PC-3 (cell line): ENCODE results near the gene HIPK2. TPM values are rescaled to one million over a fixed set of nuclear protein-coding genes. Genes with fewer than 3 reads are reported as not detected.

Experiments used
- ATAC-seq: fragments of 200-7000 bp; cut with Tn5 transposase; 2 replicates; pipeline ENCODE4 v1.9.1; 2020; ENCODE audit warnings: mild to moderate bottlenecking, moderate library complexity
- BruUV-seq: library from RNA; stranded (reverse); fragments of 400-500 nt; replicated peaks from 2 replicates; lab custom pipeline; 2021; lab: Mats Ljungman, UMichigan
- CTCF ChIA-PET: fragments of 300-600 bp; sonication (Branson Sonifier 250); formaldehyde crosslinking; loops from one replicate; lab custom pipeline; 2022; ENCODE audit warnings: antibody characterized with exemption; lab: Charles Lee
- POLR2A ChIA-PET: fragments of 300-600 bp; sonication (Branson Sonifier 250); formaldehyde crosslinking; loops from one replicate; lab custom pipeline; 2022; ENCODE audit warnings: antibody characterized with exemption; ENCODE audit not compliant: unreplicated experiment; lab: Charles Lee
- DNase-seq: peaks from one replicate; pipeline ENCODE4 v3.0.0-alpha.2; 2015
- H2AFZ ChIP-seq: fragments of 300-600 bp; sonication (generic); 2 replicates; pipeline ENCODE4 v1.6.0; 2016; ENCODE audit warnings: antibody characterized with exemption, low read length
- H3F3A ChIP-seq: fragments of 300-600 bp; sonication (generic); one replicate; pipeline ENCODE4 v1.6.0; 2017; ENCODE audit warnings: antibody characterized with exemption, low read length, control low read depth, mild to moderate bottlenecking; ENCODE audit not compliant: unreplicated experiment
- H3K27ac ChIP-seq: fragments of 300-600 bp; sonication (generic); 2 replicates; pipeline ENCODE4 v1.5.1; 2016; ENCODE audit warnings: mild to moderate bottlenecking, low read length
- H3K27me3 ChIP-seq: fragments of 300-600 bp; sonication (generic); 2 replicates; pipeline ENCODE4 v1.6.1; 2016; ENCODE audit warnings: low read length, mixed read lengths
- H3K36me3 ChIP-seq: fragments of 300-600 bp; sonication (generic); 2 replicates; pipeline ENCODE4 v1.6.1; 2016; ENCODE audit warnings: low read depth, mixed run types, low read length, mixed read lengths
- H3K4me1 ChIP-seq: fragments of 300-600 bp; sonication (generic); 2 replicates; pipeline ENCODE4 v1.5.1; 2016; ENCODE audit warnings: low read length; ENCODE audit not compliant: insufficient read depth
- H3K4me2 ChIP-seq: fragments of 300-600 bp; sonication (generic); 2 replicates; pipeline ENCODE4 v1.6.0; 2016; ENCODE audit warnings: low read length
- H3K4me3 ChIP-seq: fragments of 300-600 bp; sonication (generic); 2 replicates; pipeline ENCODE4 v1.5.1; 2016; ENCODE audit warnings: mild to moderate bottlenecking, low read length, mixed read lengths
- H3K79me2 ChIP-seq: fragments of 300-600 bp; sonication (generic); 2 replicates; pipeline ENCODE4 v1.6.1; 2017; ENCODE audit warnings: low read length, mixed read lengths
- H3K9ac ChIP-seq: fragments of 300-600 bp; sonication (generic); 2 replicates; pipeline ENCODE4 v1.6.0; 2016; ENCODE audit warnings: mild to moderate bottlenecking, low read length
- H3K9me2 ChIP-seq: fragments of 300-600 bp; sonication (generic); replicated peaks from 2 replicates; pipeline ENCODE4 v1.6.1; 2016; ENCODE audit warnings: mixed run types, low read length, mixed read lengths
- H3K9me3 ChIP-seq: fragments of 300-600 bp; sonication (generic); 2 replicates; pipeline ENCODE4 v1.6.1; 2016; ENCODE audit warnings: low read length, mixed read lengths
- H4K20me1 ChIP-seq: fragments of 300-600 bp; sonication (generic); 2 replicates; pipeline ENCODE4 v1.6.1; 2016; ENCODE audit warnings: low read length, mixed read lengths
- CTCF ChIP-seq: fragments of 300-600 bp; sonication (generic); conservative IDR thresholded peaks from 2 replicates; pipeline ENCODE4 v1.5.1; 2017; ENCODE audit warnings: antibody characterized with exemption, low read depth, mild to moderate bottlenecking, low read length
- EZH2 ChIP-seq: fragments of 300-600 bp; sonication (generic); IDR thresholded peaks from one replicate; pipeline ENCODE4 v1.6.1; 2017; ENCODE audit warnings: antibody characterized with exemption, mild to moderate bottlenecking, low read length; ENCODE audit not compliant: unreplicated experiment
- EZH2phosphoT487 ChIP-seq: fragments of 300-600 bp; sonication (generic); IDR thresholded peaks from 2 replicates; pipeline ENCODE4 v1.6.1; 2018; ENCODE audit warnings: mild to moderate bottlenecking, antibody characterized with exemption, low read length, borderline replicate concordance
- intact Hi-C: fragments of 100-400 bp; cut with micrococcal nuclease; formaldehyde crosslinking; loops from 2 replicates; pipeline ENCODE4 v1.9.0; 2023
- total RNA-seq: library from RNA; depleted of rRNA; stranded (reverse); fragments of >200 nt; gene quantifications from 2 replicates; pipeline ENCODE4 v1.2.3, GENCODE V29; 2014

Gene HIPK2
- total RNA-seq, 1 experiment from 2014 or later, result 38.1 TPM

- peaks cover 97% of the 10 kb centered on the region for H3K79me2 ChIP-seq
- no peak overlapping the region for H3K4me3 ChIP-seq
- no peaks in the 10 kb centered on the region for H3K9me2 ChIP-seq
- no TSS peak for BruUV-seq
- no peaks in the 10 kb centered on the region for H3K27me3 ChIP-seq
- DNase-seq, result no peak
- ChIA-PET POLR2A (no interaction called here), CTCF (no interaction called here)
- no peak overlapping the region for H3K9ac ChIP-seq
- H3K36me3 ChIP-seq, result peaks cover 19% of the 10 kb centered on the region
- TF ChIP-seq EZH2 (no peak), EZH2phosphoT487 (no peak), CTCF (no peak)
- ATAC-seq, result no peak
- H3K4me1 ChIP-seq, result peaks cover 44% of the 10 kb centered on the region
- H2AFZ ChIP-seq, result no peak overlapping the region
- peak overlapping the region; percentile 6 for H3K27ac ChIP-seq
- peaks cover 30% of the 10 kb centered on the region for H4K20me1 ChIP-seq
- intact Hi-C loops, result loop anchor here (2.0 kb wide), 1 partner anchor 39 kb away; no protein-coding TSS in a partner anchor
- H3K9me3 ChIP-seq, result no peaks in the 10 kb centered on the region
- H3K4me2 ChIP-seq, result 0 out of 2 replicates have a peak overlapping the region, but pooled peaks have one; percentile 2
- H3F3A ChIP-seq, result no peaks in the 10 kb centered on the region
These were observed 57.6 kb downstream of the HIPK2 start for GRCh38 chr7:139720186-139720585.

DNA sequence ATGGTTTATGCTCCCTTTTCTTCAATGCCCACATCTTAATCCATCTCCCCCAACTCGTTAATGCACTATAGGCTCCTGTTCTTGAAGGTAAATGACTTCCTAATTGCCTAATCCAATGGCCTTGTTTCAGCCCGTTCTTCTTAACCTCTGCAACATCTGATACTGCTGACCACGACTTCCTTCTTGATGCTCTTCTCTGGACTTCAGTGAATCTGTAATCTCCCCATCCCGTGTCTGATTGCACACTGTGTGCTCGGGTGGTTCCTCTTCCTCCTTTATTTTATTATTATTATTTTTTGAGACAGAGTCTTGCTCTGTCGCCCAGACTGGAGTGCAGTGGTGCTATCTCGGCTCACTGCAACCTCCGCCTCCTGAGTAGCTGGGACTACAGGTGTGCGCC, 58.9 kb downstream of the HIPK2 start:
- no TSS peak for BruUV-seq
- Histone ChIP-seq H3K27me3 (no peaks in the 10 kb centered on the region), H3K9me3 (no peaks in the 10 kb centered on the region), H3F3A (no peaks in the 10 kb centered on the region), H3K4me1 (peaks cover 34% of the 10 kb centered on the region), H3K9ac (no peak overlapping the region), H3K4me2 (no peak overlapping the region), H2AFZ (no peak overlapping the region), H3K27ac (no peak overlapping the region), H3K79me2 (peaks cover 98% of the 10 kb centered on the region), H4K20me1 (peaks cover 31% of the 10 kb centered on the region), H3K36me3 (peaks cover 32% of the 10 kb centered on the region), H3K4me3 (no peak overlapping the region), H3K9me2 (no peaks in the 10 kb centered on the region)
- CTCF ChIA-PET, result no interaction called here
- no peak for TF ChIP-seq EZH2phosphoT487
- TF ChIP-seq EZH2, result no peak
- no peak for TF ChIP-seq CTCF
- no peak for DNase-seq
- intact Hi-C loops, result no loop called here
- POLR2A ChIA-PET, result no interaction called here
- no peak for ATAC-seq

DNA sequence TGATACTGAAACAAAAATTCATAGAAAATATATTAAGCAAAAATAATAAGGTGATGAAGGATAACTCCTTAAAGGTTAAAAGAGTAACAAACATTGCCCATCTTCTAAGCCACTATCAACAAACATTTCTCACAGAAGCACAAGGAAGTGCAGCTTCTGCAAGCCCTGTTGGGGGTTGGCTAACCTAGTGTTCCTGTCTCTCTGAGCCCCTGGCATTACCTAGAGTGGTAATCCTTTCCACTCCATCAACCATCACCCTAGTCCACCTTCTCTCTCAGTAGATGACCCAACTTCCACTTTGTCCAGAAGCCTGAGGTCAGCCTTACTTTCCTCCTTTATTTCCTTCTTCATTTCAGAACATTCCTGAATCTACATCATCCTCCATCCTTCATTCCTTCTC, 59.7 kb downstream of the HIPK2 start:
- intact Hi-C loops, result no loop called here
- peaks cover 28% of the 10 kb centered on the region for H3K4me1 ChIP-seq
- no peaks in the 10 kb centered on the region for H3K27me3 ChIP-seq
- no peak overlapping the region for H3K4me3 ChIP-seq
- peaks cover 38% of the 10 kb centered on the region for H3K36me3 ChIP-seq
- POLR2A ChIA-PET, result no interaction called here
- no peak overlapping the region for H3K4me2 ChIP-seq
- no peak for DNase-seq
- H3K9me2 ChIP-seq, result no peaks in the 10 kb centered on the region
- no TSS peak for BruUV-seq
- CTCF ChIA-PET, result no interaction called here
- no peaks in the 10 kb centered on the region for H3F3A ChIP-seq
- no peak overlapping the region for H3K27ac ChIP-seq
- H2AFZ ChIP-seq, result no peak overlapping the region
- no peaks in the 10 kb centered on the region for H3K9me3 ChIP-seq
- peaks cover 38% of the 10 kb centered on the region for H4K20me1 ChIP-seq
- H3K79me2 ChIP-seq, result peaks cover 98% of the 10 kb centered on the region
- ATAC-seq, result no peak
- H3K9ac ChIP-seq, result no peak overlapping the region
- TF ChIP-seq EZH2phosphoT487 (no peak), CTCF (no peak), EZH2 (no peak)
